Activated naive CD4-positive, alpha-beta T cell treated with anti-CD3 and anti-CD28 coated beads, Interleukin-2, amount 50 U/mL, for 72 hours (primary cell): Measurements from ENCODE around the gene MIEN1. TPM values are rescaled to one million over a fixed set of nuclear protein-coding genes. Genes with fewer than 3 reads are reported as not detected.

ENCODE experiments used
- ATAC-seq, 2 donors: fragments of 150-1000 bp; cut with Tn5 transposase; 2 replicates each; pipeline ENCODE4 v1.10.0; 2021; ENCODE audit warnings: mild to moderate bottlenecking in 2 of 2, moderate library complexity in 2 of 2
- DNase-seq, 2 donors: peaks; one replicate each; pipeline ENCODE4 v3.0.0; 2021 to 2022; ENCODE audit warnings: low spot score in 2 of 2
- H3K27ac Mint-ChIP-seq, 2 donors: one replicate each; pipeline ENCODE4 v1.8.0; 2022; ENCODE audit warnings: mild to moderate bottlenecking in 2 of 2, mixed read lengths in 2 of 2
- H3K36me3 Mint-ChIP-seq, 2 donors: one replicate each; pipeline ENCODE4 v1.8.0; 2022; ENCODE audit warnings: mixed read lengths in 2 of 2
- H3K9me3 Mint-ChIP-seq, 2 donors: one replicate each; pipeline ENCODE4 v1.8.0; 2022; ENCODE audit warnings: mixed read lengths in 2 of 2
- total RNA-seq, 2 donors: library from RNA; stranded (reverse); gene quantifications; one replicate each; pipeline ENCODE4 v1.2.3, GENCODE V29; 2022

The MIEN1 gene
- total RNA-seq, 2 donors from 2014 or later: 32.2 to 41.1 TPM

DNA sequence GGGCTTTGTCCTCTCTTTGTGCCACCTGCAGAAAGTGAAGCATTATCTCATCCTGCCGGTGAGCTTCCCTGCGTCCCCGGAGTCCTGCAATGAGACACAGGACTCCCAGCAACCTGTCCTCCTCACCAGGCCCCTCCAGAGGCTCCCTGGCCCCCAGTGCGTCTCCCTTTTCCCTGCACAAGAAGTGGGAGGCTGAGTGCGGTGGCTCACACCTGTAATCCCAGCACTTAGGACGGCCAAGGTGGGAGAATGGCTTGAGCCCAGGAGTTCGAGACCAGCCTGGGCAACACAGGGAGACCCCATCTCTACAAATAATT is 15.8 kb upstream of the MIEN1 start:
- Mint-ChIP-seq H3K27ac (peak overlapping the region in 1 of 2 donors; percentile 70), H3K9me3 (no peaks in the 10 kb centered on the region), H3K36me3 (no peaks in the 10 kb centered on the region)
- no peak for DNase-seq
- ATAC-seq: no peak

DNA sequence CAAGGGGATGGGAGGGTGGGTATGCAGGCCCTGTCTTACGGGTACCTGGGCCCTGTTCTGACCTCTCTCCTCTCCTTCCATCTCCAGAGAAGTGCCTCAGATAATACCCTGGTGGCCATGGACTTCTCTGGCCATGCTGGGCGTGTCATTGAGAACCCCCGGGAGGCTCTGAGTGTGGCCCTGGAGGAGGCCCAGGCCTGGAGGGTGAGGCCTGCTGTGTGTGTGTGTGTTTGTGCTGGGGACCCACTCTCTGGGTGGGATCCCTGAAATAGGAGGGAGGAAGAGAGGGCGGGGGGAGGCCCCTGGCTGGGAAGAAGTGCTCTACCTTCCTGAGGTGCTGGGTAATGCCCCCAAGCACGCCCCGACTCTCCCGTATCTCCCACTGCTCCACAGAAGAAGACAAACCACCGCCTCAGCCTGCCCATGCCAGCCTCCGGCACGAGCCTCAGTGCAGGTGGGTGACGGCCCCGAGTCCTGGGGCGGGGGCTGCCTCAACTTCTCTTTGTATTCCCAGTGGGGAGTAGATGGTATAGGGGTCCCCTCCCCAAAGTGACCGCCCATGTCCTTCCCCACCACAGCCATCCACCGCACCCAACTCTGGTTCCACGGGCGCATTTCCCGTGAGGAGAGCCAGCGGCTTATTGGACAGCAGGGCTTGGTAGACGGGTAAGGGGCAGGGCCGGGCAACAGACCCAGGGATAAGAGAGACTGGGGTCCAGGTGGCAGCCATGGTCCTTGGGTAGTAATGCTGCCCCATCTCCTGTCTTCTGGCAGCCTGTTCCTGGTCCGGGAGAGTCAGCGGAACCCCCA is 15.2 kb upstream of the MIEN1 start:
- ATAC-seq: no peak
- H3K9me3 Mint-ChIP-seq: no peaks in the 10 kb centered on the region
- no peak for DNase-seq
- no peaks in the 10 kb centered on the region for H3K36me3 Mint-ChIP-seq
- peak overlapping the region in 1 of 2 donors; percentile 70 for H3K27ac Mint-ChIP-seq

DNA sequence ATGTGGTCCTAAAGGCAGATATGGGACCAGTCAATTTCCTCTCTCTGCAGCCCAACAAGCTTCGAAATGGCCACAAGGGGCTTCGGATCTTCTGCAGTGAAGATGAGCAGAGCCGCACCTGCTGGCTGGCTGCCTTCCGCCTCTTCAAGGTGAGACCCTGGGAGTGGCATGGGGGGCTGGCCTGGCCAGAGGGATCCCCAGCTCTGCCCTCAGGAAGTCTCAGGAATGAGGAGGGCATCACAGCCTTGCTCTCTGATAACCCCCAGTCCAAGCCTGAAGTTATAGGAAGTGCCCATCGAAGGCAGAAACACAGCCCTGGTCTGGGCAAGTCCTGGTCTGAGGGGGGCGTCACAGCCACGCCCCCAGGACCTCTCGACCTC is 14.5 kb upstream of the MIEN1 start:
- Mint-ChIP-seq H3K9me3 (no peaks in the 10 kb centered on the region), H3K27ac (no peak overlapping the region), H3K36me3 (no peaks in the 10 kb centered on the region)
- no peak for ATAC-seq
- DNase-seq: no peak

DNA sequence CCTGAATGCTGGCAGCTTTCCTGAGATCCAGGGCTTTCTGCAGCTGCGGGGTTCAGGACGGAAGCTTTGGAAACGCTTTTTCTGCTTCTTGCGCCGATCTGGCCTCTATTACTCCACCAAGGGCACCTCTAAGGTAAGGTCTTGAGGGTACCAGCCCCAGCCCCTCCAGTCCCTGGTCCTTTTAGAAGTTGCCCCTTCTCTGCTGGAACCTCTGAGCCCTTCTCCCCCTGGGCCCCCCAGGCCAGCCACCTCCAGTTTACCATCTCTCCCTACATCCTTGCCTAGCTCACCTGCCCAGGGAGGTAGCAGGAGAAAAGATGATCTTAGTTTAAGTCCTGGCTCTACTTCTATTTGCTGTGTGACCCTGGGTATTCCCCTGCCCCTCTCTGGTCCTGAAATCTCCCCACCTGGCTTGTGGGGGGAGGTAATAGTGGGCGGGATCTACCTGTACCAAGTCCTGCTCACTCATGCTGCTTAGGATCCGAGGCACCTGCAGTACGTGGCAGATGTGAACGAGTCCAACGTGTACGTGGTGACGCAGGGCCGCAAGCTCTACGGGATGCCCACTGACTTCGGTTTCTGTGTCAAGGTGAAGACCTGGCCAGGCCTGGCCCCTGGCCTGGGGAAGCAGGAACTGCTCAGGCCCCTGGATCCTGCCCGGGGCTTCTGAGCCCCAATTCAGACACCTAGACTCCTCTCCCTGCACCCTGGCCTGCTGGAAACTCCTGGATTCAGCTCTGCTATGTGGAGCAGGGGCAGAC is 13.9 kb upstream of the MIEN1 start:
- H3K9me3 Mint-ChIP-seq: no peaks in the 10 kb centered on the region
- no peaks in the 10 kb centered on the region for H3K36me3 Mint-ChIP-seq
- no peak overlapping the region for H3K27ac Mint-ChIP-seq
- ATAC-seq (no peak), DNase-seq (no peak)

DNA sequence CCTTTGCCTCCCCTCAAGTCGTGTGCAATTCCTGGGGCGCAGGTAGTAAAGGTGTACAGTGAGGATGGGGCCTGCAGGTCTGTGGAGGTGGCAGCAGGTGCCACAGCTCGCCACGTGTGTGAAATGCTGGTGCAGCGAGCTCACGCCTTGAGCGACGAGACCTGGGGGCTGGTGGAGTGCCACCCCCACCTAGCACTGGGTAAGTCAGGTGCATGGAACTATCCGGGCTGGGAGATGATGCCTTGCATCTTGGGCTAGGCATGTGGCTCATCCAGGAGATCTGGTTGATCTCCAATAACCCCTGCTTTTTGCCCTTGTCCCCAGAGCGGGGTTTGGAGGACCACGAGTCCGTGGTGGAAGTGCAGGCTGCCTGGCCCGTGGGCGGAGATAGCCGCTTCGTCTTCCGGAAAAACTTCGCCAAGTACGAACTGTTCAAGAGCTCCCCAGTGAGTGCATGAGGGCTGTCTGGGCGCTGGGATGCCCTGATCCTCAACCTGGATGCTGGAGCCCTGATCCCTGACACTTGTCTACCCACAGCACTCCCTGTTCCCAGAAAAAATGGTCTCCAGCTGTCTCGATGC is 12.6 kb upstream of the MIEN1 start:
- DNase-seq (no peak), ATAC-seq (no peak)
- Mint-ChIP-seq H3K27ac (no peak overlapping the region), H3K36me3 (no peaks in the 10 kb centered on the region), H3K9me3 (no peaks in the 10 kb centered on the region)

DNA sequence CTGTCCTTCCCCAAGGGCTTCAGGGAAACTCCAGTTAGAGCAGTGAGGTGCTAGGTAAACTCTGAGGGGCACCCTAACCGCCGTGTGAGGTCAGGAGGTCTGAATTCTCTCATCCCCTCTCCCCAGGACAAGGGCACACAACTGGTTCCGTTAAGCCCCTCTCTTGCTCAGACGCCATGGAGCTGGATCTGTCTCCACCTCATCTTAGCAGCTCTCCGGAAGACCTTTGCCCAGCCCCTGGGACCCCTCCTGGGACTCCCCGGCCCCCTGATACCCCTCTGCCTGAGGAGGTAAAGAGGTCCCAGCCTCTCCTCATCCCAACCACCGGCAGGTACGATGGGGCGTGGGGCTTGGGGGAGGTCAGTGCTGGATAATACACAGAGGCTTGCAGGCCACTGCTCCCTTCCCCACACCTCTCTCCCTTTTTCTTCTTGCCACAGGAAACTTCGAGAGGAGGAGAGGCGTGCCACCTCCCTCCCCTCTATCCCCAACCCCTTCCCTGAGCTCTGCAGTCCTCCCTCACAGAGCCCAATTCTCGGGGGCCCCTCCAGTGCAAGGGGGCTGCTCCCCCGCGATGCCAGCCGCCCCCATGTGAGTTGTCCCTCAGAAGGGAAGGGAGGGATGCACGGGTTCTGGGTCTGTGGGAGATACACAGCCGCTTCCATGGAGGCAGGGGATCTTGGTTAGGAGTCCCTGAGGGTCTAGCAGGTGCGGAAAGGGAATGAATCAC is 12.0 kb upstream of the MIEN1 start:
- H3K9me3 Mint-ChIP-seq: no peaks in the 10 kb centered on the region
- H3K27ac Mint-ChIP-seq: no peak overlapping the region
- no peak for ATAC-seq

DNA sequence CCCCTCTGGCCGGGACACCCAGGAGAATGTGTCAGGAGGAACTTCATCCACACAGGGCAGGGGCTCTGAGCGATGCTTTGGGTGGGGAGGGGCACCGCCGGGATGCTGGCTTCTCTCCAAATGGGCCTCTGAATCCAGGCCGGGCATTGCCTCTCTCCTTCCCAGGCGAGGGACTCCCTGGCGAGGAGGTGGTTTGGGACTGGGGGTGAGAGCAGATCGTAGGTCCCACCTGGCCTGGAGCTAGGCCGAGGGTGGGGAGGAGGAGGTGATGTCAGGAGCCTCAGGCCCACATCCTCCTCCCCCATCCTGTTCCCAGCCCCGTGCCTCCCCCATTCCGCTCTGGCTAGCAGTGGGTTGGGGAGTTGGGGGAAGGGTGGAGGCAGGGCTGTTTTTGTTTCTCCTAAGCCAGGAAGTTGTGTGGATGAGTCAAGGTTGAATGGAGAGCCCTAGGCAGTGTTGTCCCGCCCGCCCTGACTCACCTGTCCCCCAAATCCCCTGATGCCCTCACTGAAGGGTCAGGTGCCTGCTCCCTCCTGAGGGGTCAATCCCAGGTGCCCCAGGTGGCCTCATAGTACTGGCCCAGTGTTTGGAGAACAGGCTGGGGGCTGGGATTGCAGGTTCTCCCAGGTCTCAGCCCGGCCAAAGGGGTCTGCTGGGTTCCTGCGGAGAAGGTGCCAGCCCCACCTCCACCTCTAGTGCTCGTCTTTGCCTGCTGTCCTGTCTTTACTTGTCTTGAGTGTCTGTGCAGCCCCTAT is 10.2 kb upstream of the MIEN1 start:
- no peaks in the 10 kb centered on the region for H3K36me3 Mint-ChIP-seq
- ATAC-seq (no peak), DNase-seq (no peak)
- no peak overlapping the region for H3K27ac Mint-ChIP-seq
- no peaks in the 10 kb centered on the region for H3K9me3 Mint-ChIP-seq

More for the DNA sequence above, 12.0 kb upstream of the MIEN1 start:
- H3K36me3 Mint-ChIP-seq: no peaks in the 10 kb centered on the region
- DNase-seq: no peak

DNA sequence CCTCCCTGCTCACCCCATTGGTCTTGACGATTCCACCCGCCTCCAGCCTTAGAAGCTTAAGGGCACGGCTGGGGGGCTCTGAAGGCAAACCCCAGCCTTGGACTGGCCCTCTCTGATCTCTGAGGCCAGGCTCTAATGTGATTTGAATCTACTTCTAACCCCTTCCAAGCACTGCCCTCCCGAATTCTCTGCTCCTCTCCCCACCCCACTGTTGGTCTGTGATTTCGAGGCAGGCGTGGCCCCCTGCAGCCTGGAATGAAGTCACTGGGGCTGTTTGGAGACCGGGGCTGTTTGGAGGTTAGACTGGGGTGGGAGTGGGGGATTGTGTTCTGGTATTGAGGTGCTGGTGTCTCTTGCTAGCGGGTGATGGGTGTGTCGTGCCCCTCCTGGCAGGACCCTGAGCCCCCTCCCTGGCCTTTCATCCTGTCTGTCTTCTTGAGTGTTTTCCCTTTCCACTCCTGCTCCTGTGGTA is 9.6 kb upstream of the MIEN1 start:
- H3K9me3 Mint-ChIP-seq: no peaks in the 10 kb centered on the region
- H3K27ac Mint-ChIP-seq: no peak overlapping the region
- DNase-seq: no peak
- no peak for ATAC-seq
- no peaks in the 10 kb centered on the region for H3K36me3 Mint-ChIP-seq

DNA sequence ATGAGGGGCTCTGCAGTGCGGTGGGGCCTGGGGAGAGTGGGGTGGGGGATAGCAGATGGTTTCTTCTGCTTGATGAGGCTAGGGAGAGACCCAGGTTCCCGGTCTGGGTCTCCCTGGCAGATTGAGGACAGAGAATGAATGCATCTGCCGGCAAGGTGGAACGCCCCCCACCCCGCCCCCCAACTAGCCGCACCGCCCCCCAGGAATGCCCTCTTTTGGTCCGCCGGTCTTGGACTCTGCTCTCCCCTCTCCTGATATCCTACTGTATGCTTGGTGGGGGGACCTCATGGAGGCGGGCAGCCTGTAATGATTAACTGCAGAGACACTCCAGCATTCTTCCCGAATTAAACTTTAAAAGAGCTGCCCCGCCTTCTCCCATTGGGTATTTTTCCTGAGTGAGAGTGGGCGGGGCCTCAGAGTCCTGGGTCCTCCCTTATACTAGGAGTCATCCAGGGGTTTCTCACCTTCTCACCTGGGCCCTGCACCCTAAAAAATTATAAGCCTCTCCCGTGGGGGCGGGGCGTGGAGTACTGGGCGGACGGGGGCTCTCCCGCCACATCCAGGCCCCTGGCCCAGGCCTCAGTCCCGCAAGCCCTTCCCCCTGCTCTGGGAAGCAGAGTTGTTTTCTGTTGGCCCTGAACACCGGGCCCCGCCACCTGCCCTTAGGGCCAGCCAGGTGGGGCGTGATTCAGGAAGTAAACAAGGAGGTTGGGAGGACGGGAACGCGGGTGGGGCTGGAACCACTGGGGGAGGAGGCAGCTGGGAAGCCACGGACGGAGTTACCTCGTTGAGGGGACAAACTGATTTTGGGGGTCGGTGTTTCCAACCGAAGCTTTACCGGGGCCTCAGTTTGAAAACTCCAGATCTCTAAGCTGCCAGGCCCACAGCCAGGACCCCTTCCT is 8.9 kb upstream of the MIEN1 start:
- ATAC-seq: peak in 1 of 2 donors; percentile 30

DNA sequence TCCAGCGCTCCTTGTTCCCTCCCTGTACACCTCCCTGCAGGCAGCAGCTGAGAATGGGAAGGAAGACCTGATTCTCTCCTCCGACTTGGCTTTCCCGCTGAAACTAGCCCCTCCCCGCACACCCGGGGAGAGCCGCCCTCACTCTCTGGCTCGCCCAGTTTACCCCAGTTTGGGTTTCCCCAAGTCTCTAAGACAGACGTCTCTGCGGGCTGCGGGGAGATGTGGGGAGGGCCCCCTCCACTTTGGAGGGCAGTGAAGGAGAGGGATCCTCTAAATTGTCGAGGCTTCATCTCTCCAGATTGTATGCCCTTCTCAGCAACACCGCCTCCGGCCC is 8.2 kb upstream of the MIEN1 start:
- ATAC-seq (peak; percentile 71 to 99), DNase-seq (peak; percentile 39 to 76)
- Mint-ChIP-seq H3K36me3 (no peaks in the 10 kb centered on the region), H3K27ac (peak overlapping the region in 1 of 2 donors; percentile 37), H3K9me3 (no peaks in the 10 kb centered on the region)

More for the DNA sequence above, 8.9 kb upstream of the MIEN1 start:
- no peaks in the 10 kb centered on the region for H3K36me3 Mint-ChIP-seq
- H3K9me3 Mint-ChIP-seq: no peaks in the 10 kb centered on the region
- DNase-seq: no peak
- H3K27ac Mint-ChIP-seq: peak overlapping the region in 1 of 2 donors; percentile 37

DNA sequence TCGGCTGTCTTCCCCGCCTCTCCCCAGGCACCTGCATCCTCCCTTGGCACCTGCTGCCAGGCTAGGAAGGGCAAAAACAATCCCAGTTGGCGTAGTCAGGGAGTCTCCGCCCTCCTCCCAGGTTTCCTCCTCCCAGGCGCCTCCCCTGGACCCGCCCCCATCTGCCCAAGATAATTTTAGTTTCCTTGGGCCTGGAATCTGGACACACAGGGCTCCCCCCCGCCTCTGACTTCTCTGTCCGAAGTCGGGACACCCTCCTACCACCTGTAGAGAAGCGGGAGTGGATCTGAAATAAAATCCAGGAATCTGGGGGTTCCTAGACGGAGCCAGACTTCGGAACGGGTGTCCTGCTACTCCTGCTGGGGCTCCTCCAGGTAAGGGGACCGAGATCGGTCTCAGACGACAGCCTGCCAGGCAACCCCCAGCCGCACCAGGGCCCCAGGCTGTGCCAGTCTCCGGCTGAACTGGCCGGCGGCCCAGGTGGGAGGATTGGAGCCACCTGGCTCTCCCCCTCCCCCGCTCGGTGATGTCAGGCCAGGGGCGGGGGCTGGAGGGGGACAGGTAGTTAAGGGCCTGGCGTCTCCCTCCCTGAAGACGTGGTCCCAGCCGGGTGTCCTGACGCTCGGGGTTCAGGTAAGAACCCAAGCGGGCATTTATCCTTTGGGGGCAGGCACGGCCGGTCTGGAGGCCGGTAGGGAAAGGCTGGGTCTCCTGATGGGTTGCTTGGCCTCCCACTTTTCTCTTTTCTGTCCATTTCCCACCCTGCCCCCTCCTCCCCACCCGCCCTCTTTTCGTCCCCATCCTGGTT is 7.6 kb upstream of the MIEN1 start, which contains the start of gene GRB7:
Gene GRB7 (plus strand): TSS at position 179 of the 808 bp plus-strand sequence. CDS start 4,364 bp downstream, outside the sequence.
- Mint-ChIP-seq H3K36me3 (no peaks in the 10 kb centered on the region), H3K27ac (peak within 1 kb of the TSS in 1 of 2 donors; percentile 37), H3K9me3 (no peaks in the 10 kb centered on the region)
- DNase-seq (no peak), ATAC-seq (peak; percentile 17 to 23)

DNA sequence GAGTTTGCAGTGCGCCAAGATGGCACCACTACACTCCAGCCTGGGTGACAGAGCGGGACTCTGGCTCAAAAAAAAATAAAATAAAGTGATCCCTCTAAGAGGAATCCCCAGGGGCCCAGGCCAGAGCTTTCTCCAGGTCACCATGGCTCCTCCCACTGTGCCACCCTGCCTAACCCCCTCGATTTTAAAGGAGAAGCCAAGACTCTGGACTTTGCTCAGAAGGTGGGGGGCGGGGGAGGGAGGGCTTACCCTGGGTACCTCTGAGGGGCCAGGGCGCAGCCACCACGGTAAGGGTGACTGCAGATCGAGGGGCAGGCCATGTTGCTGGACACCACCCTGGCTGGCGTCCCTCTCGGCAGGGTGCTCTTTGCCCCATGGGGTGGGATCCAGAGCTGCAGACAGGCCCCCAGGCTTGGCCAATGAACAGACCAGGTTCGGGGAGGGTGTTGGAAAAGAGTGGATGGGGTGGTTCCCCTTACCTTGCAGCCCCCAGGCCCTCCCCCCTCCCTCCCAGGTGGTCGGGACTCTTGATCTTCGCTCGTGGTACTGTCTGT is 7.0 kb upstream of the MIEN1 start:
- Mint-ChIP-seq H3K36me3 (no peaks in the 10 kb centered on the region), H3K9me3 (no peaks in the 10 kb centered on the region), H3K27ac (no peak overlapping the region)
- ATAC-seq (no peak), DNase-seq (no peak)

DNA sequence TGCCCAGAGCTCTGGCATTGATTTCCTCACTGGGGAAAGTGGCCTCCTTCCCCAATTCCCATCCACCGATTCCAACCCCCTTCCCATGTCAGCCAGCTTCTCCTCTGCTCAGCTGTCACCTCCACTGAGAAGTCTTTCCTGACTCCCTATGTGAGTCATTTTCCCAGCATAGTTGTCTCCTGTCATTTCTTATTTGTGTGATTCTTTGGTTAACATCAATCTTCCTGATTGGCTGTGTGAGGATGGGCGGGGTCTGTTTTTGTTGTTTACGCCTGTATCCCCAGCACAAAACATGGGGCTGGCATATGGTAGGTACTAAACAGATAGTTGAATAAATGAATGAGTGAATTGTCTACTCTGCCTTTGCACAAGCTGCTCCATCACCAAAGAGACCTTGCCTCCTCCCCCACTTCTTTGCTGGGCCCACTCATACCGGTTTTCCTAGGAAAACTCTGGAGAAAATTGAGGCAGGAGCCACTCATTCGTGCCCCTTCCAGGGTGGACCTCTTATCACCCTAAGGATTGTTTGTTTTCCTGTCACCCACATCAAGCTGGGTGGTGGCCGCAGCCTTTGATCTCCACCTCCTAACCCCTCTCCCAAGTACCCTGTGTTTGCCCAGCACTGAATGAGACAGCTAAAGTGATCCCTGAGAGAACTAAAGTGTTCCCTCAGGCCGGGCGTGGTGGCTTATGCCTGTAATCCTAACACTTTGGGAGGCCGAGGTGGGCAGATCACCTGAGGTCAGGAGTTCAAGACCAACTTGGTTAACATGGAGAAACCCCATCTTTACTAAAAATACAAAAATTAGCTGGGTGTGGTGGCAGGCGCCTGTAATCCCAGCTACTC is 6.2 kb upstream of the MIEN1 start:
- DNase-seq (no peak), ATAC-seq (no peak)
- H3K36me3 Mint-ChIP-seq: no peaks in the 10 kb centered on the region
- H3K27ac Mint-ChIP-seq: no peak overlapping the region
- no peaks in the 10 kb centered on the region for H3K9me3 Mint-ChIP-seq

DNA sequence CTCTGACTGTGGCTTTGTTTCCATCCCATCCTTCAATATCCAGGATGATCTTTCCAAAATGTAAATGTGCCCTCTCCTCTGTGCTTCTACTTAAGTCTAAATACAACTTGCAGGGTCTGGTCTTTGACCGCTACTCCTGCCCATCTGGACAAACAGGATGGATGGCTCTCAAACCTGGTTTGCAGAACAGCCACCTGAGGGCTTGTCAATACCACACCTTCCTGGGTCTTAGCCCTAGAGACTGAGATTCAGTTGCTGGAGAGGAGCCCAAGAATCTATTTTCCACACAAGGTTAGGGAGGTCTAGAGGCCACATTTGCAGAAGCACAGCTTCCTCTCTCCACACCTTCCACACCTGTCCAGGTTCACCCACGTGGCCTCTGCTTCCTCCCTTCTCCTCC is 5.5 kb upstream of the MIEN1 start:
- Mint-ChIP-seq H3K27ac (no peak overlapping the region), H3K36me3 (no peaks in the 10 kb centered on the region), H3K9me3 (no peaks in the 10 kb centered on the region)
- no peak for ATAC-seq
- DNase-seq: no peak
